8988T (cell line): ENCODE data around the gene CCL21.
"Not testable (repeated sequence)": the region's sequence is repeated elsewhere in the genome, so short reads cannot be mapped to it uniquely, and the experiment has no call there.

Experiments used
- DNase-seq: peaks from one replicate; pipeline ENCODE4 v3.0.0; 2011

The CCL21 gene

DNA sequence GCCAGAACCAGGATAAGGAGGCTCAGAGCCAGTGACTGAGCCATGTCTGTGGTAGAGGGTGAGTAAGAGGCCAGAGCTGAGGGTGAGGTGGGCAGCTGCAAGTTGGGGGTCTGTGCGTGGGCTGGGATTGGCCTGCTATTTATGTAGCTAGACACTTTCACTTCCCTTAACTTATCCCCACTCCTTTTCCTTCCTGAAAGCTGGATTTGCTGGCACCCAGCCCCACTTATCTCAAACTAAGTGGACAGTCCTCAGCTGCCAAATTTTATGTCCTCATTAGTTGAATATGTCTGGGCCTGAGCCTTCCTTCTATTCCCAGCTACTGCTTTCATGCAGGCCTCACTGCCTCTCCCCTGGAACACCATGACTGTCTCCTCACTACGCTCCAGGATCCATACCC is at the start of gene CCL21:
CCL21 (minus strand) TSS at position 114 of the 400 bp plus-strand sequence; CDS start at position 44, 70 bp downstream.
- DNase-seq = no peak

GRCh38 chr9:34759432-34760134 is 49.6 kb upstream of the CCL21 start:
- no peak for DNase-seq

DNA sequence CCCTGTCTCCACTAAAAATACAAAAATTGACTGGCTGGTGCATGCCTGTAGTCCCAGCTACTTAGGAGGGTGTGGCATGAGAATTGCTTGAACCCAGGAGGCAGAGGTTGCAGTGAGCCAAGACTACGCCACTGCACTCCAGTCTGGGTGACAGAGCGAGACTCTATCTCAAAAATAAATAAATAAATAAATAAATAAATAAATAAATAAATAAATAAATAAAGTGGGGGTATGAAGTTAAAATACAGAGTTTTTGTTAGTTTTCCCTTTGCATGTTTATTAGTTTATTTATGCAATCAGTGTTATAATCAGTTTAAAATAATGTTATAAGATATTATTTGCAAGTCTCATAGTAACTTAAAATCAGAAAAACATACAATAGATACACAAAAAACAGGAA is 40.4 kb upstream of the CCL21 start:
- not testable (repeated sequence) for DNase-seq

- no peak for DNase-seq
These were observed 36.6 kb upstream of the CCL21 start for GRCh38 chr9:34746526-34746925.

DNA sequence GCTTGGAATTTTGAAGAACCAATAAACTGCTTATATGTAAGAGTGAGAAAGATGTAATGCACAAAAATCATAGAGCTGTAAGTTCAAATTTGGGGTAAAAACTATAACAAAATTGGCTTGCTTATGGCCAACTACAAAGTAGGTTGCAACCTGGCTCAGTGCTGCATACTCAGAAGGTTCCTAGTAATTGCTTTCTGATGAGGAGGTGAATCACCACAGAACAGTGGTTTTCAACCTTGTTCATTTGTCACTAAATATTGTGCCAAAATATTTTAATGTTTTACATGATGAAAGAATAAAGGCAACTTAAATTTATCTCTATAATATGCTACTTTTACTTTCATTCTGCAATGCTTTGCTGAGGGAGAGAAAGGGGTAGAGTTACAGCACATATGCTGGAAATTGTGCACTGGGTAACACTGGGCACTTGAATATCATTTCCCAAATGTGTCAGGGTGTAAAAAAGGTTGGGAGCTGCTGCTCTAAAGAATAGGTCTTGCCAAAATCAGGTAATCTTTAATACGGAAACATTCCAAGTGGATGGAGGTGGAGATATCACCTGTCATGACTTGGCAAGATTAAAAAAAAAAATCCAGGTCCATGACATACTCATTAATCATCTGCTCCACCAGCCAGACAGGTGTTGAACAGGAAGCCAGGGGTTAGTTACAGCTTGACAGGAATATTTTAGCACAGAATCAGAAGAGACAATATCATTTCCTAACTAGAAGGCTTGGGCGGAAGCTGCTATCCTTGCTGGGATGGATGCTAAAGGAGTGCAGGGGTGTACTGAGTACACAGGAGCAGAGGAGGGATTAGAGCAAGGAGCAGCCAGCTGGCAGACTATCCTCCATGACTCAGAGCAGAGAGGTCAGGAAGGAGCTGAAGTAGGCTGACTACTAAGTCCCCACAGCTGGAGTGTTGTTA is 34.6 kb upstream of the CCL21 start:
- DNase-seq = no peak

GRCh38 chr9:34742710-34743109 is 32.8 kb upstream of the CCL21 start:
- no peak for DNase-seq

DNA sequence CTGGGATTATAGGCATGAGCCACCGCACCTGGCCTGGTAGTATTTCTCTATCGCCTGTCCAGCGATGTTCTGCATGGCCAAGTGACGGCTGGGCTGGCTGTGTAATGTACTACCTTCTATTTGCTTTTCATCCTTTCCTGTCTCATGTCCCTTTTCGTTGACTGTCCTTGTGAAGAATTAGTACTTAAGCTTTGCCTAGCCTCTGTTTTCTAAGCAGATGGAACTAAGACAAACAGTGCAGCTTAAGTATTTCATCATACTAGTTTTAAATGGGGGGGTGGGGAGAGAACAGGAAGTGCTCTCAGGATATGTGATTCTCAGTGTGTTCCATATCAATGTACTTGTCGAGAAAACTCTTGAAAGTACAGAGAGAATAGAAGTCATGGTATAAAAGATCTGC is 31.7 kb upstream of the CCL21 start:
- no peak for DNase-seq

DNA sequence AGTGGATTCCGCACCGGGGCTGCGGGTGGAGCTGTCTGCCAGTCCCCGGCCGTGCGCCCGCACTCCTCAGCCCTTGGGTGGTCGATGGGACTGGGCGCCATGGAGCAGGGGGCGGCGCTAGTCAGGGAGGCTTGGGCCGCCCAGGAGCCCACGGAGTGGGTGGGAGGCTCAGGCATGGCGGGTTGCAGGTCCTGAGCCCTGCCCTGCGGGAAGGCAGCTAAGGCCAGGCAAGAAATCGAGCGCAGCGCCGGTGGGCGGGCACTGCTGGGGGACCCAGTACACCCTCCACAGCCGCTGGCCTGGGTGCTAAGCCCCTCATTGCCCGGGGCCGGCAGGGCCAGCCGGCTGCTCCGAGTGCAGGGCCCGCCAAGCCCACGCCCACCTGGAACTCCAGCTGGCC is 30.2 kb upstream of the CCL21 start:
- not testable (repeated sequence) for DNase-seq

GRCh38 chr9:34737677-34738260 is 27.8 kb upstream of the CCL21 start:
- DNase-seq = no peak

DNA sequence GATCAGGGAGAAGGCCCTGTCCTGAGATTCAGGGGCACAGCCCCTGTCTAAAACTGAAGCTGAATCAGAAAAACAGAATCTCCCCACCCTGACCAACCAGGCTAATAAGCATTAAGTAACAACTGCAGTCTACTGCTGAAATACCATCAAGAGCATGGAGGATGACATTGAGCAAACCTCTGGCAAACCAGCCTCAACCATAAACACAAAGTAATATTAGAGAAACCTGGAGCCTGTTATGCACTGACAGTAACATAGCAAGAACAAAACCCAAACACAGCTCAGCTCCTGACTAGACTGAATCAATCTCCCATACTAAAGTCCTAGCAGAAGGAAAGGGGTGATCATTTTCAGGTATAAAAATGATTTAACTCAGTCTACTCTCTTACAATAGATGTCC is 24.8 kb upstream of the CCL21 start:
- no peak for DNase-seq

DNA sequence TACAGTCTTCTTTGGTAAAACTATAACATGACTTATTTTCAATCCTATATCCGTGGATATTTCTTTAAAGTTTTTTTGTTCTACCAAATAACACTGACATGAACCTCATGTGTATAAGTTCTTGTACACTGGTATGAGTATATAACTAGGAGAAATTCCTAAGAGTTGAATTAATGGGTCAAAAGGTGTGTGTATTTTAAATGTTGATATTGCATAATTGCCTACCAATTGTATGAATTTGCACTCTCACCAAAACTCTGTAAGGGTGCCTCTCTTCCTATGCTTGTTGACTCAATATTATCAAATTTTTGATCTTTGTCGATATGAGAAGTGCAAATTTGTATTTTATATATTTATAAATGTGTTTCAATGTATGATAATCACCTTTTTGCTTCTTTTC is 22.9 kb upstream of the CCL21 start:
- DNase-seq = no peak

DNA sequence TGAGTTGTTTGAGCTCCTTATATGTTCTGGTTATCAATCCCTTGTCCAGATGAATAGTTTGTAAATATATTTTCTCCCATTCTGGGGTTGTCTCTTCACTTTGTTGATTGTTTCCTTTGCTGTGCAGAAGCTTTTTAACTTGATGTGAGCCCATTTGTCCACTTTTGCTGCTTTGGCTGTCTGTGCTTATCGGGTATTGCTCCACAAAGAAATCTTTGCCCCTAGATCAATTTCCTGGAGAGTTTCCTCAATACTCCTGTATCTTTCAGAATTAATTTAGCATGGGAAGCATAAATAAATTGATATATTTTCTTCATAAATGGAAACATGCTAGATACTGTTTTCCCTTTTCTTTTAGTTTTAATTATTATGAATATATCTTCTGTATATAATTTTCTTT is 22.5 kb upstream of the CCL21 start:
- no peak for DNase-seq

DNA sequence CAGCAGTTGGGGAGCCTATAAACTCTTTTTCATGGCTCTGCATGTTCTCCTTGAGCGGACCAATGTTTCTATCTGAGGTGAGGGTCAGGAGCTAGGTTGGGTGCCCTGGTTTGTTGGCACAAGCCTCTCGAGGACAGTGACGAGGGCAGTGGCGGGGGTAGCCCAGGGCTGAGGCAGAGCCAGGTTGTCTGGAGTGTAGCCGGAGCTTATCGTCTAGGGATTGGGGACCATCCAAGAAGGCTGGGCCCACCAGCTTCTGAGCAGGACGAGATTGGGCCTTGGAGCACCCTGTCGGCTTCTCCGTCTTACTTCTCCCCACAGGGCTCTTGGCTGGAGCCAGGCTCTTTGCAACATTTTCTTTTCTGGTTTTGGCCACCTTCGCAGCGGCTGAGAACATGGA is 13.2 kb upstream of the CCL21 start:
- DNase-seq = no peak

- DNase-seq = not testable (repeated sequence)
These were observed 9.8 kb upstream of the CCL21 start for GRCh38 chr9:34719769-34720025.

- no peak for DNase-seq
These were observed 9.3 kb upstream of the CCL21 start for GRCh38 chr9:34719021-34719768.

GRCh38 chr9:34717996-34718614 is 8.2 kb upstream of the CCL21 start:
- DNase-seq = no peak

DNA sequence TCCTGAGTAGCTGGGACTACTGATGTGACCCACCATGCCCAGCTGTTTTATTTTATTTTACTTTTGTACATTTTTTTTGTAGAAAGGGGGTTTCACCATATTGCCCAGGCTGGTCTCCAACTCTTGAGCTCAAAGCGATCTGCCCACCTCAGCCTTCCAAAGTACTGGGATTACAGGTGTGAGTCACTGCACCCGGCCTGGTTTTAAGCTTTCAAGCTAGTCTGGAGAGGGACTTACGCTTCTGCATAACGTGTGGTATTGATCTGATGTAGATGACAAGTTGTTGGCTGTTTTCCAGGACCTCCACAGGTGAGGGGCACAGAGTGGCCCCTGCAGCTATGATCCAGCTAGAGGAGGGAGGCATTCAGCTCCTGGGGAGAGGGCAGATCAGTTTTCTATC is 6.8 kb upstream of the CCL21 start:
- DNase-seq = no peak

- DNase-seq = no peak
These were observed 5.8 kb upstream of the CCL21 start for GRCh38 chr9:34715639-34716215.

DNA sequence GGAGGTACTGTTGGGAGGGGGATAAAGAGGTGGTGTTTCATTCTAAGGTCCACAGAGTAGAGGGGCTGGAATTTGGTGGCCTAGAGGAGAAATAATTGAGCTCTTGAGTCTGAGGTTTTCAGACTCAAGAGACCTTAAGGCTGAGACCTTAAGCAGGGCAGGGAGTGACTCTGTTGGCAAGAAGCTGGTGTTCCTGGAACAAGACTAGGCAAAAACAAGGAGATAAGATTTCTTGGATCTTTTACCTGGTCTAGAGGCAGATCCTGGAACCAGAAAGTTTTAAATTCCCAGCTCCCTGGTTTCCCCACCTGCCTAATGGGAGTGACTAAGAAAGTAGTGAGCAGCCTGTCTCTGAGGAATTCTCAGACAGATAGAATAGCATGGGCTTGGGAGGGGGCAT is 4.1 kb upstream of the CCL21 start:
- no peak for DNase-seq

DNA sequence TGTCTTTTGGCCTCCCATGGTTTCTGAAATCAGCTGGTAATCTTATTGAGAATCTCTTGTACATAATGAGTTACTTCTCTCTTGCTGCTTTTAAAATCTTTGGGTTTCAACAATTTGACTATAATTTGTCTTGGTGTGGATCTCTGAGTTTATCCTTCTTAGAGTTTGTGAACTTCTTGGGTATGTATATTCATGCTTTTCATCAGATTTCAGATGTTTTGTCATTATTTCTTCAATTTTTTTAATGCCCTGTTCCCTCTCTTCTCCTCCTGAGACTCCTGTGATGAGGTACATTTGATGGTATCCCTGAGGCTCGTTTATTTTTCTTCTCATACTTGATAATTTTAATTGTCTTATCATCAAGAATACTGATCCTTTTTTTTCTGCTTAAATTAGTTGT is 2.2 kb upstream of the CCL21 start:
- DNase-seq = no peak

- DNase-seq = no peak
These were observed 549 bp downstream of the CCL21 start for GRCh38 chr9:34709196-34709978.

GRCh38 chr9:34707130-34707529 is 2.8 kb downstream of the CCL21 start:
- no peak for DNase-seq
